ENCODE measurements around the gene TSPAN17. TPM values are rescaled to one million over a fixed set of nuclear protein-coding genes. Genes with fewer than 3 reads are reported as not detected.

TSPAN17 gene
- total RNA-seq, 4 donors from 2014 or later, result 16.4 to 36.4 (median 30.6) TPM

DNA sequence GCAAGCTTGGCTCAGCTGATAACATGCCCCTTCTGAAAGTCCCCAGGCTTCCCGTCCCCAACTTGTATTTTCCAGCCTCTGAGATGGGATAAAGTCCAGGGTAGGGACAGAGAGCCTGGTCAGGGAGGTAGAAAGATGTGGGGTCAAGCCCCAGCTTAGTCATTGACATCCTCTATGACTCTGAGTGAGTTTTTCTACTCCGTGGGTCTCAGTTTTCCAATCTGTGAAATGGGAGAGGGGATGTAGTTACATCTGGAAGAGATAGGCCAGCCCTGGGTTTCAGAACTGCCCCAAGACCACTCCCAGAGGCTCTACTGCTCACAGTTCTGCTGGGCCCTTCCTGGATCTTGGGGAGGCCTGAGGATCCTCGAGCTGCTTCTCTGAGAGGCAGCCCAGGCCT is 40.4 kb upstream of the TSPAN17 start:
- H3K4me1 ChIP-seq, result peaks cover 11 to 19% (median 13%) of the 10 kb centered on the region in 3 donors
- intact Hi-C loops (cut with DNase I), result no loop called here
- H3K9me3 ChIP-seq, result no peaks in the 10 kb centered on the region
- TF ChIP-seq CTCF (IDR thresholded peaks at IDR 0.05) (no peak), POLR2A (IDR thresholded peaks at IDR 0.05) (no peak)
- no peaks in the 10 kb centered on the region for H3K36me3 ChIP-seq
- no peak for DNase-seq
- no peak overlapping the region for H3K27ac ChIP-seq
- H3K27me3 ChIP-seq, result peaks cover 0 to 38% (median 0%) of the 10 kb centered on the region in 4 donors
- 73 to 90% methylated on average over 2 to 3 of the region's 3 CpGs for WGBS, 2 donors
- no peak overlapping the region for H3K4me3 ChIP-seq

GRCh38 chr5:176608142-176608705 is 39.1 kb upstream of the TSPAN17 start:
- Histone ChIP-seq H3K4me3 (no peak overlapping the region), H3K27ac (no peak overlapping the region), H3K27me3 (peaks cover 0 to 47% (median 0%) of the 10 kb centered on the region in 4 donors), H3K9me3 (no peaks in the 10 kb centered on the region), H3K4me1 (peaks cover 11 to 19% (median 13%) of the 10 kb centered on the region in 3 donors), H3K36me3 (no peaks in the 10 kb centered on the region)
- WGBS, 2 donors, result 80% methylated on average over 1 of the region's 4 CpGs; no CpG with 5 or more reads in 1 of the 2 donors
- TF ChIP-seq CTCF (IDR thresholded peaks at IDR 0.05), result no peak
- no peak for TF ChIP-seq POLR2A (IDR thresholded peaks at IDR 0.05)
- DNase-seq, result no peak
- intact Hi-C loops (cut with DNase I), result no loop called here

DNA sequence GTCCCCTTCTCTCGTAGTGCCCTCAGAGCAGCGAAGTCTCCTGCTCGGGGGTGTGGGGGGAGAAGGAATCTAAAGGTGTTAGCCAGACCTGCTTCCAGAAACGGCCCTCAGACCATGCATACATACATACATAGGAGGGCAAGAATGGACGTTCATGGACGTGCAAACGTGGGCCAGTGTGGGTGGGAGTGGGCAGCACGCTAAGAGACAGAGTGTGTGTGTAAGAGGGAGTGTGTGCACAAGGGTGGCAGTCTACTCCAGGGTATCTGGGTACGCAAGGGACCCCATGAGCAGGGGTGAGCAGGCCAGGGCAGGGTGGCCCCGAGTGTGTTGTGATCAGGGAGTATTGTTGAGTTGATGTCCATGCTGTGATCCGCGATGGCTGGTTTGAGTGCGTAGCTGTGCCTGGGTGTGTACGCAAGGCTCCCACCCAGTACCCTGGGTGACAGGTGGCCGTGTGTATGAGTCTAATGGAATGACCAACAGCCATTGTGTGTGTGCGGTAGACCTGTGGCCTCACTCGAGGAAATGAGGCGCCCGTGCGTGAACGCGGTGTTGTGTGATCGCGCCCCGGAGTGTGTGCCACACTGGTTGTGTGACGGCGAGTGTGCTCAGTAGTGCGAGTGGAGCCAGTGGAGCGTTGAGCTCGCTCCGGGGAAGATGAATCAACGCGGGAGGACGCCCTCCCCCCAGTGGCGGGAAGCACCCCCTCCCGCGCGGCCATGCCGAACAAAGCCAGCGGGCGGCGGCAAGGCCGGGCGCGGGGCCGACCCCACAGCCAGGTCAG is 38.2 kb upstream of the TSPAN17 start:
- peaks cover 0 to 54% (median 0%) of the 10 kb centered on the region in 4 donors for H3K27me3 ChIP-seq
- no peak for DNase-seq

DNA sequence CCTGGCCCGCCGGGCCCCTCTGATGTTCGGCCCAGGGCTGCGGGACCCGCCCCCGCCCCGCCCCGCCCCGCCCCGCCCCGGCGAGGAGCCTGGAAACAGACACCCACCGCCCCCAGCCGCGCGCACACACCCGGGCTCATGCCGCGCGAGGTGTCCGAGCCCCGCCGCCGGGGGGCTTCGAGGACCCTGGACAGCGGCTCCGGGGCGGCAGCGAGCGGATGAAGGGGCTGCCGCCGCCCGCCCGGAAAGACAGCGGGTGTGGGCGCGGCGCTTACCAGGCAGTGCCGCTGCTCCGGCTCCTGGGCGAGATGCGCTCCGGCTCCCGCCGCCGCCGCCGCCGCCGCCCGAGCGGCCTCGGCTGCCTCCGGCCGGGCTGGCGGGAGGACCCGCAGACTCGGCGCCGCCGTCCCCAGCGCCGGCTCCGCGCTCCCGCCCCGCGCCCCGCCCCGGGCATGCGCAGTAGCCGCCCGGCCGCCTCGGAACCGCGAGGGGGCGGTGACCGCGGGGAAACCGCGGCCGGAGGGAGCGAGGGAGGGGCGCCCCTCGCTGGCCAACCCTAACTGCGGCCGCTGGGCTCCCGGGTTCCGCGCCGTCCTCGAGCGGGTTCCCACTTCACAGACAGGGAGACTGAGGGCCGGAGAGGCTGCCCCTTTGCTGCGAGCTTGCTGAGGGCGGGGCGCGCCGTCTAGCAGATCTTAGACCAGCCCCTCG is 37.4 kb upstream of the TSPAN17 start, which contains the start of gene GPRIN1:
Gene GPRIN1 (minus strand): TSS at position 433 of the 711 bp plus-strand sequence. CDS start 10,322 bp downstream, outside the sequence.
- H3K4me1 ChIP-seq, result peaks cover 11 to 19% (median 13%) of the 10 kb centered on the region in 3 donors
- DNase-seq, result no peak
- H3K4me3 ChIP-seq, result peak within 1 kb of the TSS; percentile 60 to 83 (median 63)
- no peaks in the 10 kb centered on the region for H3K36me3 ChIP-seq
- intact Hi-C loops (cut with DNase I), result no loop called here
- no peaks in the 10 kb centered on the region for H3K9me3 ChIP-seq
- WGBS, 2 donors, result no CpG with 5 or more reads among the region's 101 CpGs
- no peak for TF ChIP-seq POLR2A (IDR thresholded peaks at IDR 0.05)
- peak in 1 of 6 experiments; percentile 49 for TF ChIP-seq CTCF (IDR thresholded peaks at IDR 0.05)
- peak within 1 kb of the TSS; percentile 14 to 55 (median 26) for H3K27ac ChIP-seq
- H3K27me3 ChIP-seq, result peaks cover 0 to 56% (median 0%) of the 10 kb centered on the region in 4 donors

More for the DNA sequence above, 38.2 kb upstream of the TSPAN17 start:
- WGBS, 2 donors, result 38 to 58% methylated on average over 4 to 31 of the region's 46 CpGs
- H3K36me3 ChIP-seq, result no peaks in the 10 kb centered on the region
- peak overlapping the region; percentile 60 to 83 (median 63) for H3K4me3 ChIP-seq
- no peak overlapping the region for H3K27ac ChIP-seq
- no peaks in the 10 kb centered on the region for H3K9me3 ChIP-seq
- no peak for TF ChIP-seq CTCF (IDR thresholded peaks at IDR 0.05)
- no peak for TF ChIP-seq POLR2A (IDR thresholded peaks at IDR 0.05)
- intact Hi-C loops (cut with DNase I), result no loop called here
- H3K4me1 ChIP-seq, result peaks cover 11 to 19% (median 13%) of the 10 kb centered on the region in 3 donors

All from esophagus squamous epithelium (tissue), 5 donors.